Myocyte (in vitro differentiated cells): Measurements from ENCODE around the gene C11orf87. TPM values are rescaled to one million over a fixed set of nuclear protein-coding genes. Genes with fewer than 3 reads are reported as not detected.

Experiments used
- DNase-seq: peaks from one replicate; pipeline ENCODE4 v3.0.0-alpha.2; 2012; ENCODE audit warnings: low read depth
- total RNA-seq: library from RNA; depleted of rRNA; stranded (reverse); fragments of >200 nt; gene quantifications from 2 replicates; pipeline ENCODE4 v1.2.3, GENCODE V29; 2014

Gene C11orf87
- total RNA-seq, 1 donor from 2014 or later = not detected

DNA sequence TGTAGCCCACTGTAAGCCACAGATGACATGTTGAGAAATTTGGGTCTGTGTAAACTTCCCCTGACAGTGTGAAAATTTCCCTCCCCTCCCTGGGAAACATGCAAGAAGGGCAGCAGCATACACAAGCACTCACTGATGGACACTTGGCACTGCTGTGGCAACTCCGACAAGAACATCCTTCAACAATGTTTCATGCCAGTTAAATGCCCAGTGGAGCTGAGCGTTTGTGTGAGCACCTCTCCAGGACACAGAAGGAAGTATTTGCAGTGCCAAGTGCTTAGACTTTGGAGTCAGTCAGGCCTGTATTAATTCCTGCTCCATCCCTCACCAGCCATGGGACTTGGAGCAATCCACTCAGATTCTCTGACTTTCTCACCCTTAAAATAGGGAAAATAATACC is 17.7 kb downstream of the C11orf87 start:
- DNase-seq = no peak

DNA sequence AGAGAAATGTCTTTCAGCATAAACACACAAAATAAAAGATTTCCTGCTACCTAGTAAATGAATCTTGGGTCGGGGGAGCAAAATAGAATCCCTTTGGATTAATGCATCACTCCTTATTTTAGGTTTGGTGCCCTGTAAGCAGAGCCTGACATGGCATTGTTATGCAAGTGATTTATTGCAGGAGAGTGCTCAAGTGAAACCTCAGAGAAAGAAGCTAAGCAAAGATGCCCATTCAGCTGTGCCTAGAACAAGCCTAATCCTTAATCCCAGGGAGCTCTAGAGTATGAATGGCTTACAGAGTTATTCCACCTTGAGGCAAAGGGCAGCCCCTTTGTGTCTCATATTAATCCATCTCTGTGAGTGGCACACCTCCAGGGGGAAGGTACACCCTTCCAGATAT is 21.1 kb downstream of the C11orf87 start:
- DNase-seq = peak; percentile 9

DNA sequence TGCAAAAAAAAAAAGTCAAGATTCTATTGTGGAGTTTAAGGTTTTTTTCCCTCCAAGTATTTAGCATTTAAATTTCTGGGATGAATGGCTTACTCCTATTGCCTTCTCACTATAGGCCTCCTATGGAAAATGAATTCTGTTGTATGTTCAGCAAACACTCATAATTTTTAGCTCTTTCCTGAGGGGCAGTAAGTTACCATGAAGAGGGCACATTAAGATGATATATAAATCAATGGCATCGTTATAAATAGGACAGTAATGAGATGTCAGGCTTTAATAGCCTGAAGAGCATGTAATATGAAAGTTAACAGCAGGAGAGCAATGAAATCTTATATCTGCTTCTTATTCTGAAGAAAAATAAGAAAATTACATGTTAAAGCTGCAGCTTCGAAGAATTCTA is 32.9 kb downstream of the C11orf87 start:
- no peak for DNase-seq
